Panc1 (cell line): Measurements from ENCODE around the gene RHOU. TPM values are rescaled to one million over a fixed set of nuclear protein-coding genes. Genes with fewer than 3 reads are reported as not detected.

Experiments used
- ATAC-seq: fragments of 200-7000 bp; cut with Tn5 transposase; 2 replicates; pipeline ENCODE4 v1.9.1; 2020; ENCODE audit warnings: mild to moderate bottlenecking, moderate library complexity
- BruUV-seq: library from RNA; stranded (reverse); fragments of 400-500 nt; replicated peaks from 2 replicates; lab custom pipeline; 2021; lab: Mats Ljungman, UMichigan
- CTCF ChIA-PET: fragments of 300-600 bp; sonication (Branson Sonifier 250); formaldehyde crosslinking; loops from one replicate; lab custom pipeline; 2022; ENCODE audit warnings: antibody characterized with exemption; lab: Charles Lee
- POLR2A ChIA-PET: fragments of 300-600 bp; sonication (Branson Sonifier 250); formaldehyde crosslinking; loops from one replicate; lab custom pipeline; 2022; ENCODE audit warnings: antibody characterized with exemption; lab: Charles Lee
- DNase-seq: peaks from one replicate; pipeline ENCODE4 v3.0.0-alpha.2; 2010; ENCODE audit warnings: low read depth, low spot score
- H3K27ac ChIP-seq: 2 replicates; pipeline ENCODE4 v1.5.1; 2011; ENCODE audit warnings: mild to moderate bottlenecking, low read length, inconsistent platforms
- H3K27me3 ChIP-seq: fragments of 200-500 bp; sonication (Bioruptor generic); 2 replicates; pipeline ENCODE4 v1.6.0; 2014; ENCODE audit warnings: low read length, inconsistent platforms; ENCODE audit not compliant: control insufficient read depth, insufficient read depth
- H3K36me3 ChIP-seq: fragments of 200-500 bp; sonication (Bioruptor generic); 2 replicates; pipeline ENCODE4 v1.5.1; 2014; ENCODE audit warnings: inconsistent platforms, mild to moderate bottlenecking, low read length, moderate library complexity; ENCODE audit not compliant: control insufficient read depth, insufficient read depth
- H3K4me1 ChIP-seq: 2 replicates; pipeline ENCODE4 v1.5.1; 2011; ENCODE audit warnings: inconsistent platforms, mild to moderate bottlenecking, low read length, moderate library complexity; ENCODE audit not compliant: control insufficient read depth, insufficient read depth
- H3K4me3 ChIP-seq, 2 experiments: 2 replicates each; pipeline ENCODE4 v1.5.1; 2011 to 2012; ENCODE audit warnings: low read depth in 2 of 2, low read length in 2 of 2, mild to moderate bottlenecking in 2 of 2, inconsistent platforms in 1 of 2, moderate library complexity in 1 of 2
- H3K9me3 ChIP-seq: fragments of 200-500 bp; sonication (Bioruptor generic); 2 replicates; pipeline ENCODE4 v1.5.1; 2014; ENCODE audit warnings: low read depth, mild to moderate bottlenecking, inconsistent platforms, low read length, moderate library complexity; ENCODE audit not compliant: control insufficient read depth, insufficient read depth
- CTCF ChIP-seq: fragments of 450-650 bp; IDR thresholded peaks from 2 replicates; pipeline ENCODE4 v1.5.1; 2017; ENCODE audit warnings: mild to moderate bottlenecking
- POLR2AphosphoS5 ChIP-seq: IDR thresholded peaks from 2 replicates; pipeline ENCODE4 v1.6.1; 2012; ENCODE audit warnings: mild to moderate bottlenecking, low read depth, low read length, moderate library complexity
- REST ChIP-seq, 2 experiments: IDR thresholded peaks; 2 replicates each; pipeline ENCODE4 v1.6.1; 2011 to 2012; ENCODE audit warnings: low read depth in 2 of 2, control low read depth in 1 of 2, low read length in 1 of 2, mild to moderate bottlenecking in 1 of 2, moderate library complexity in 1 of 2; ENCODE audit not compliant: insufficient read depth in 1 of 2
- SIN3A ChIP-seq: IDR thresholded peaks from 2 replicates; pipeline ENCODE4 v1.6.1; 2012; ENCODE audit warnings: low read depth, mild to moderate bottlenecking, low read length, moderate library complexity, borderline replicate concordance; ENCODE audit not compliant: insufficient read depth
- TCF7L2 ChIP-seq: IDR thresholded peaks from 2 replicates; pipeline ENCODE4 v1.6.1; 2011; ENCODE audit warnings: mild to moderate bottlenecking, low read depth, low read length, inconsistent platforms
- in situ Hi-C: cut with HindIII; loops from 2 replicates; pipeline ENCODE4 v1.10.0; 2016; ENCODE audit warnings: low sequenced_read_pairs, low pct_unique_long_range_greater_than_20kb
- intact Hi-C: fragments of 100-400 bp; cut with micrococcal nuclease; formaldehyde crosslinking; loops from one replicate; pipeline ENCODE4 v1.10.0; 2022; ENCODE audit not compliant: unreplicated experiment
- total RNA-seq: library from RNA; stranded (reverse); gene quantifications from one replicate; pipeline ENCODE4 v1.2.1, GENCODE V29; 2021; ENCODE audit not compliant: unreplicated experiment

The RHOU gene
- total RNA-seq, 1 experiment from 2014 or later: 9.2 TPM

GRCh38 chr1:228752675-228753265 lies 17.5 kb downstream of the RHOU start:
- BruUV-seq: no TSS peak
- ATAC-seq: no peak

GRCh38 chr1:228753287-228753686 lies 18.0 kb downstream of the RHOU start:
- BruUV-seq: no TSS peak
- Histone ChIP-seq H3K27ac (no peak overlapping the region), H3K9me3 (no peaks in the 10 kb centered on the region), H3K27me3 (peaks cover 5% of the 10 kb centered on the region; the same call in 1 of the 2 replicates), H3K4me3 (no peak overlapping the region), H3K36me3 (no peaks in the 10 kb centered on the region), H3K4me1 (no peaks in the 10 kb centered on the region)
- in situ Hi-C loops: no loop called here
- intact Hi-C loops: no loop called here
- no peak for TF ChIP-seq SIN3A
- TF ChIP-seq TCF7L2: no peak
- no peak for TF ChIP-seq CTCF
- CTCF ChIA-PET: no interaction called here
- no peak for DNase-seq
- ATAC-seq: no peak
- POLR2A ChIA-PET: no interaction called here

More at GRCh38 chr1:228752675-228753265, 17.5 kb downstream of the RHOU start:
- DNase-seq: no peak
- Histone ChIP-seq H3K27me3 (peaks cover 5% of the 10 kb centered on the region; the same call in 1 of the 2 replicates), H3K36me3 (no peaks in the 10 kb centered on the region), H3K9me3 (no peaks in the 10 kb centered on the region), H3K4me1 (no peaks in the 10 kb centered on the region), H3K27ac (no peak overlapping the region), H3K4me3 (no peak overlapping the region)
- in situ Hi-C loops: no loop called here
- ChIA-PET POLR2A (no interaction called here), CTCF (no interaction called here)
- TF ChIP-seq TCF7L2: no peak
- TF ChIP-seq REST (IDR thresholded peaks at IDR 0.05; ENCODE audit: insufficient read depth in 1 of 2, low read depth in 2 of 2, low read length in 1 of 2): no peak
- no peak for TF ChIP-seq SIN3A
- TF ChIP-seq POLR2AphosphoS5: no peak
- no peak for TF ChIP-seq CTCF
- intact Hi-C loops: no loop called here
